DND-41 (cell line): ENCODE data around the gene CS.

Source experiments
- ATAC-seq: fragments of 200-7000 bp; cut with Tn5 transposase; 3 replicates; pipeline ENCODE4 v1.9.1; 2021; ENCODE audit warnings: low read depth; ENCODE audit not compliant: insufficient read depth
- DNase-seq: peaks from one replicate; pipeline ENCODE4 v3.0.0-alpha.2; 2020
- H2AFZ ChIP-seq: 2 replicates; pipeline ENCODE4 v1.6.0; 2012; ENCODE audit warnings: low read depth, low read length
- H3K27ac ChIP-seq: 2 replicates; pipeline ENCODE4 v1.5.1; 2012; ENCODE audit warnings: low read length, inconsistent platforms
- H3K27me3 ChIP-seq: fragments of 200-600 bp; sonication (generic); 2 replicates; pipeline ENCODE4 v1.6.0; 2012; ENCODE audit warnings: low read length, mild to moderate bottlenecking, inconsistent platforms; ENCODE audit not compliant: insufficient read depth, poor library complexity
- H3K36me3 ChIP-seq: 2 replicates; pipeline ENCODE4 v1.5.1; 2012; ENCODE audit warnings: low read length, inconsistent platforms; ENCODE audit not compliant: insufficient read depth
- H3K4me1 ChIP-seq: 2 replicates; pipeline ENCODE4 v1.5.1; 2012; ENCODE audit warnings: mild to moderate bottlenecking, low read length; ENCODE audit not compliant: insufficient read depth
- H3K4me2 ChIP-seq: 2 replicates; pipeline ENCODE4 v1.6.0; 2012; ENCODE audit warnings: mild to moderate bottlenecking, moderate library complexity, low read length, inconsistent platforms; ENCODE audit not compliant: insufficient read depth
- H3K4me3 ChIP-seq, 2 experiments: fragments of 200-600 bp in 1 of 2; shearing (Covaris generic) in 1 of 2; 2 replicates each; pipeline ENCODE4 v1.5.1; 2012 to 2016; ENCODE audit warnings: inconsistent platforms in 2 of 2, low read length in 2 of 2, mild to moderate bottlenecking in 2 of 2, low read depth in 1 of 2, moderate library complexity in 1 of 2
- H3K79me2 ChIP-seq: 2 replicates; pipeline ENCODE4 v1.6.0; 2012; ENCODE audit warnings: low read length, inconsistent platforms; ENCODE audit not compliant: insufficient read depth
- H3K9ac ChIP-seq: 2 replicates; pipeline ENCODE4 v1.6.0; 2012; ENCODE audit warnings: low read depth, mild to moderate bottlenecking, inconsistent platforms, low read length, moderate library complexity
- H3K9me3 ChIP-seq: 2 replicates; pipeline ENCODE4 v1.5.1; 2012; ENCODE audit warnings: low read length, moderate library complexity, mild to moderate bottlenecking, inconsistent platforms; ENCODE audit not compliant: insufficient read depth, severe bottlenecking
- H4K20me1 ChIP-seq: 2 replicates; pipeline ENCODE4 v1.6.0; 2012; ENCODE audit warnings: low read length; ENCODE audit not compliant: insufficient read depth
- CTCF ChIP-seq: IDR thresholded peaks from 2 replicates; pipeline ENCODE4 v1.5.1; 2012; ENCODE audit warnings: borderline replicate concordance, low read length, moderate library complexity, mild to moderate bottlenecking; ENCODE audit not compliant: poor library complexity, severe bottlenecking; ENCODE audit errors: extremely low read depth
- EZH2 ChIP-seq: IDR thresholded peaks from 3 replicates; pipeline ENCODE4 v1.6.1; 2012; ENCODE audit warnings: borderline replicate concordance, low read depth, mild to moderate bottlenecking, moderate library complexity, low read length, inconsistent platforms; ENCODE audit not compliant: severe bottlenecking

Gene CS

GRCh38 chr12:56236091-56236490 is 64.0 kb downstream of the CS start:
- ATAC-seq (no peak), DNase-seq (no peak)
- TF ChIP-seq EZH2, result no peak
- no peak for TF ChIP-seq CTCF
- Histone ChIP-seq H3K27me3 (no peaks in the 10 kb centered on the region), H3K36me3 (peaks cover 48% of the 10 kb centered on the region), H3K79me2 (no peaks in the 10 kb centered on the region), H3K4me3 (no peak overlapping the region), H3K27ac (no peak overlapping the region), H3K4me2 (no peak overlapping the region), H2AFZ (no peak overlapping the region), H3K9me3 (no peaks in the 10 kb centered on the region), H3K9ac (no peak overlapping the region), H4K20me1 (0 out of 2 replicates have a peak, but pooled peaks cover 5% of the 10 kb centered on the region), H3K4me1 (no peaks in the 10 kb centered on the region)

- DNase-seq, result no peak
- Histone ChIP-seq H3K27me3 (no peaks in the 10 kb centered on the region), H3K4me2 (no peak overlapping the region), H3K9me3 (no peaks in the 10 kb centered on the region), H3K9ac (no peak overlapping the region), H3K4me3 (no peak overlapping the region), H2AFZ (no peak overlapping the region), H3K4me1 (no peaks in the 10 kb centered on the region), H3K36me3 (peaks cover 37% of the 10 kb centered on the region), H3K27ac (no peak overlapping the region), H3K79me2 (no peaks in the 10 kb centered on the region), H4K20me1 (0 out of 2 replicates have a peak, but pooled peaks cover 5% of the 10 kb centered on the region)
- no peak for TF ChIP-seq EZH2
- no peak for TF ChIP-seq CTCF
- ATAC-seq, result peak; percentile 15; the same call in 1 of the 3 replicates
Observed at GRCh38 chr12:56234746-56235436, 65.2 kb downstream of the CS start.

GRCh38 chr12:56231184-56231582 is 68.9 kb downstream of the CS start:
- Histone ChIP-seq H3K27me3 (no peaks in the 10 kb centered on the region), H3K4me3 (no peak overlapping the region), H3K4me2 (no peak overlapping the region), H4K20me1 (no peaks in the 10 kb centered on the region), H3K9me3 (no peaks in the 10 kb centered on the region), H3K36me3 (peaks cover 10% of the 10 kb centered on the region; the same call in 1 of the 2 replicates), H3K9ac (no peak overlapping the region), H2AFZ (no peak overlapping the region), H3K27ac (no peak overlapping the region), H3K79me2 (0 out of 2 replicates have a peak, but pooled peaks cover under 1% of the 10 kb centered on the region), H3K4me1 (peaks cover 2% of the 10 kb centered on the region; the same call in 1 of the 2 replicates)
- no peak for TF ChIP-seq CTCF
- no peak for TF ChIP-seq EZH2
- DNase-seq (no peak), ATAC-seq (no peak)
